ENCODE data around the gene NOP14.

DNA sequence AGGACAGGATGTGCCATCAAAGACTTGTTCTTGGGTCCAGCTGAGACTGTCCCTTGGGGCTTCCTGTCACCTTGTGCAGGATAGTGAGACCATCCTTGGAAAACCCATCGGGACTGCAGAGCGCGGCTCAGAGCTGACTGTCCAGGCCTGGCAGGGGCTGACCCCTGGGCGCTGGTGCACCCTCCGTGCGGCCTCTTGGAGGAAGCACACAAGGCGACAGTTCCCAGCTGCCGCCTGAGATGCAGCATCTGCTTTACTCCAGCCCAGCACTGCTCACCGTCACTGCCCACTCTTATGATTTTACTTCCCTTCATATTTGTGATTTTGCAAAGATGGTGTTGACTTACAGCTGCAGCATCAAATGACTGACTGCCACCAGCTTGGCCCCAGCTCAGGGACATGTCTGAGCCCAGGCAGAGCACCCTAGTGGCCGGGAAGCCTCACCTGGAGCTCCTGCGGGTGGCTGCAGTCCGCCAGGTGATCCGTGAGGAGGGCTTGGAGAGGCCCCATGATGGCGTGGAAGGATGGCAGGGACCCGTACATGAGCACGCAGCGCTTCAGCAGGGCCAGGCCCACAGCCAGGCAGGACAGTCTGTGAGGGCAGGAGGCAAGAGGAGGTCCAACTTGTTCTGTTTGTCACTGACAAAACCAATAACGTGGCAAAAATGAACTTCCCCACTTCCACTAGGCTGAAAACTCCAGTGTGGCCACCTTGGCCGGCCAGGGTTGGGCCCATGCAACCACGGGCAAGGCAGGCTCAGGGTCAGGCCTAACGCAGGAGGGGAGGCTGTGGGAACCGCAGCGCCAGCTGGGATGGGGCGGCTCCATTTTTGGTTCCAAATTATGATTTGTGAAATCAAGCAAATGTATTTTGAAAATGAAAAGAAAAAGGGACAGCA lies 21.8 kb downstream of the NOP14 start:
- no peak for TF ChIP-seq TAF1 (IDR thresholded peaks at IDR 0.05; ENCODE audit: low read depth, low read length)
- no peak for TF ChIP-seq POLR2A (IDR thresholded peaks at IDR 0.05; ENCODE audit: low read depth, low read length)
- TF ChIP-seq POLR2AphosphoS5 (IDR thresholded peaks at IDR 0.05; ENCODE audit: low read depth, low read length): peak; percentile 49
- no peak for TF ChIP-seq SPI1 (IDR thresholded peaks at IDR 0.05; ENCODE audit: low read depth, low read length)
- TF ChIP-seq PAX5 (IDR thresholded peaks at IDR 0.05; ENCODE audit: insufficient read depth, low read length, severe bottlenecking): no peak
- peak; percentile 19; the same call in 1 of the 2 replicates for TF ChIP-seq POU2F2 (IDR thresholded peaks at IDR 0.05; ENCODE audit: low read depth, low read length)

Measured in GM12891 (cell line).